Head of caudate nucleus (tissue), 42 donors: ENCODE results near the gene JAKMIP2.
A peak's percentile ranks its signal among the peaks of the same experiment; 100 is the strongest.

Experiments used
- DNase-seq, 42 donors: peaks; one replicate each; pipeline versions ENCODE4 v3.0.0 to v3.0.0-alpha.2; 2020 to 2021; ENCODE audit warnings: mixed read lengths in 7 of 42
- intact Hi-C: fragments of 100-400 bp; cut with DNase I; formaldehyde crosslinking; loops from one replicate; pipeline ENCODE4 v1.15.0; 2022

Gene JAKMIP2

GRCh38 chr5:147554261-147554817 is 228.2 kb downstream of the JAKMIP2 start:
- no peak for DNase-seq
- intact Hi-C loops, result loop anchor here (10.0 kb wide), 1 partner anchor 90 kb away; no protein-coding TSS in a partner anchor

- intact Hi-C loops, result loop anchor here (10.0 kb wide), 1 partner anchor 89 kb away; no protein-coding TSS in a partner anchor
- peak in 4 of 42 donors; percentile 12 to 43 (median 28) for DNase-seq
These were observed 228.7 kb downstream of the JAKMIP2 start for GRCh38 chr5:147553817-147554216.

- intact Hi-C loops, result loop anchor here (10.0 kb wide), 1 partner anchor 88 kb away; no protein-coding TSS in a partner anchor
- DNase-seq, result no peak
These were observed 229.6 kb downstream of the JAKMIP2 start for GRCh38 chr5:147552897-147553296.

- DNase-seq, result no peak
- intact Hi-C loops, result loop anchor here (10.0 kb wide), 1 partner anchor 87 kb away; no protein-coding TSS in a partner anchor
These were observed 230.9 kb downstream of the JAKMIP2 start for GRCh38 chr5:147551677-147552076.

- peak in 1 of 42 donors; percentile 12 for DNase-seq
- intact Hi-C loops, result no loop called here
These were observed 234.8 kb downstream of the JAKMIP2 start for GRCh38 chr5:147547730-147548129.

GRCh38 chr5:147544556-147544955 is 238.0 kb downstream of the JAKMIP2 start:
- intact Hi-C loops, result no loop called here
- DNase-seq, result no peak

GRCh38 chr5:147539053-147539452 is 243.5 kb downstream of the JAKMIP2 start:
- intact Hi-C loops, result no loop called here
- DNase-seq, result no peak

GRCh38 chr5:147538236-147538635 is 244.3 kb downstream of the JAKMIP2 start:
- intact Hi-C loops, result no loop called here
- DNase-seq, result no peak
